DOHH2 (cell line): ENCODE results near the gene CES3.

Source experiments
- EZH2phosphoT487 ChIP-seq: fragments of 200-600 bp; sonication (generic); IDR thresholded peaks from 2 replicates; pipeline ENCODE4 v1.6.1; 2017; ENCODE audit warnings: borderline replicate concordance, mild to moderate bottlenecking, antibody characterized with exemption, low read length, moderate library complexity, mixed read lengths
- TF ChIP-seq, protein P1 (sequence below): fragments of 200-600 bp; sonication (generic); IDR thresholded peaks from one replicate; pipeline ENCODE4 v1.5.1; 2014; ENCODE audit warnings: antibody characterized with exemption, mild to moderate bottlenecking, low read depth, low read length; ENCODE audit not compliant: poor library complexity, severe bottlenecking

DNA sequence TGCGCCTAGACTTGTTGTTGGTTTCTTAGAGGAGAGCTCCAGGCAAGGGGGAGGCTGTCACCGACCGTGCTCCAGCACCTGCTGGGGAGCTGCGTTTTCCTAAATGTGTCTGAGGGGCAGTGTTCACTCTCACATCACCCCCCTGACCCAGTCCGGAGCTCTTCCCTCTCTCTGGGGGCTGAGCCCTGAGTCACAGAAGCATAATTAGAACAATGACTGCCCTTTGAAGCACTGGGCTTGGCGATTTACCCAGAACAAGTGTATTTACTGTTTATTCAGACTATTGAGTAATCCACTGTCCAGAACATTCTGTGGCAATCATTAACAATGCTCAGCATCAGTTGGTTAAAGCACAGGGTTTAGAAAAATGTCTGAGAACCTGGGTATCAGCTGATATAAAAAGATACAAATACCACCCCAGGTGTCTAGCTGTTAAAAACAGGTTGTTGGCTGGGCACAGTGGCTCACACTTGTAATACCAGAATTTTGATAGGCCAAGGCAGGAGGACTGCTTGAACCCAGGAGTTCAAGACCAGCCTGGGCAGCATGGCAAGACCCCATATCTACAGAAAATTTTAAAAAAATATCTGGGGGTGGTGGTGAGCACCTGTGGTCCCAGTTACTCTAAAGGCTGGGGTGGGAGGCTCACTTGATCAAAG is 35.4 kb downstream of the CES3 start:
- TF ChIP-seq, protein P1, sequence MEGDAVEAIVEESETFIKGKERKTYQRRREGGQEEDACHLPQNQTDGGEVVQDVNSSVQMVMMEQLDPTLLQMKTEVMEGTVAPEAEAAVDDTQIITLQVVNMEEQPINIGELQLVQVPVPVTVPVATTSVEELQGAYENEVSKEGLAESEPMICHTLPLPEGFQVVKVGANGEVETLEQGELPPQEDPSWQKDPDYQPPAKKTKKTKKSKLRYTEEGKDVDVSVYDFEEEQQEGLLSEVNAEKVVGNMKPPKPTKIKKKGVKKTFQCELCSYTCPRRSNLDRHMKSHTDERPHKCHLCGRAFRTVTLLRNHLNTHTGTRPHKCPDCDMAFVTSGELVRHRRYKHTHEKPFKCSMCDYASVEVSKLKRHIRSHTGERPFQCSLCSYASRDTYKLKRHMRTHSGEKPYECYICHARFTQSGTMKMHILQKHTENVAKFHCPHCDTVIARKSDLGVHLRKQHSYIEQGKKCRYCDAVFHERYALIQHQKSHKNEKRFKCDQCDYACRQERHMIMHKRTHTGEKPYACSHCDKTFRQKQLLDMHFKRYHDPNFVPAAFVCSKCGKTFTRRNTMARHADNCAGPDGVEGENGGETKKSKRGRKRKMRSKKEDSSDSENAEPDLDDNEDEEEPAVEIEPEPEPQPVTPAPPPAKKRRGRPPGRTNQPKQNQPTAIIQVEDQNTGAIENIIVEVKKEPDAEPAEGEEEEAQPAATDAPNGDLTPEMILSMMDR, result no peak
- TF ChIP-seq EZH2phosphoT487, result no peak
